Neural progenitor cell (in vitro differentiated cells): ENCODE results near the gene ASTN2. TPM values are rescaled to one million over a fixed set of nuclear protein-coding genes. Genes with fewer than 3 reads are reported as not detected.

Experiments
- DNase-seq: peaks from one replicate; pipeline ENCODE4 v3.0.0-alpha.2; 2016; ENCODE audit warnings: low spot score
- H2AFZ ChIP-seq: fragments of 200-600 bp; sonication (generic); replicated peaks from 2 replicates; pipeline ENCODE4 v1.6.1; 2016; ENCODE audit warnings: antibody characterized with exemption
- H3F3A ChIP-seq: fragments of 200-600 bp; sonication (generic); 2 replicates; pipeline ENCODE4 v1.6.1; 2016; ENCODE audit warnings: antibody characterized with exemption, low read depth
- H3K27ac ChIP-seq: fragments of 200-600 bp; sonication (generic); 2 replicates; pipeline ENCODE4 v1.5.1; 2016; ENCODE audit warnings: mild to moderate bottlenecking
- H3K27me3 ChIP-seq: fragments of 200-600 bp; sonication (generic); 2 replicates; pipeline ENCODE4 v1.6.1; 2016; ENCODE audit warnings: mild to moderate bottlenecking, moderate library complexity
- H3K36me3 ChIP-seq: fragments of 200-600 bp; sonication (generic); 2 replicates; pipeline ENCODE4 v1.5.1; 2016
- H3K4me1 ChIP-seq: fragments of 200-600 bp; sonication (generic); 2 replicates; pipeline ENCODE4 v1.6.1; 2016; ENCODE audit warnings: mixed run types
- H3K4me2 ChIP-seq: fragments of 200-600 bp; sonication (generic); 2 replicates; pipeline ENCODE4 v1.6.1; 2016
- H3K4me3 ChIP-seq: fragments of 200-600 bp; sonication (generic); 2 replicates; pipeline ENCODE4 v1.5.1; 2016
- H3K79me2 ChIP-seq: fragments of 200-600 bp; sonication (generic); 2 replicates; pipeline ENCODE4 v1.6.1; 2016; ENCODE audit warnings: low read depth
- H3K9ac ChIP-seq: fragments of 200-600 bp; sonication (generic); 2 replicates; pipeline ENCODE4 v1.6.1; 2016
- H3K9me3 ChIP-seq: fragments of 200-600 bp; sonication (generic); 2 replicates; pipeline ENCODE4 v1.5.1; 2016; ENCODE audit warnings: low read depth
- H4K20me1 ChIP-seq: fragments of 200-600 bp; sonication (generic); 2 replicates; pipeline ENCODE4 v1.6.1; 2016; ENCODE audit warnings: low read depth
- H3K27ac Mint-ChIP-seq: 3 replicates; pipeline ENCODE4 v1.8.0; 2021; ENCODE audit warnings: mixed read lengths
- H3K27me3 Mint-ChIP-seq: 2 replicates; pipeline ENCODE4 v1.8.0; 2022; ENCODE audit warnings: low read depth, mild to moderate bottlenecking, inconsistent platforms, moderate library complexity, mixed read lengths; ENCODE audit not compliant: insufficient read depth
- H3K36me3 Mint-ChIP-seq: 3 replicates; pipeline ENCODE4 v1.8.0; 2021; ENCODE audit warnings: mixed read lengths
- H3K4me1 Mint-ChIP-seq: 3 replicates; pipeline ENCODE4 v1.8.0; 2021; ENCODE audit warnings: mixed read lengths
- H3K4me3 Mint-ChIP-seq: 3 replicates; pipeline ENCODE4 v1.8.0; 2021; ENCODE audit warnings: mild to moderate bottlenecking, moderate library complexity, mixed read lengths
- H3K9me3 Mint-ChIP-seq: 3 replicates; pipeline ENCODE4 v1.8.0; 2020; ENCODE audit warnings: mixed read lengths
- EZH2 ChIP-seq: fragments of 200-600 bp; sonication (generic); IDR thresholded peaks from 2 replicates; pipeline ENCODE4 v1.6.1; 2017; ENCODE audit warnings: antibody characterized with exemption, mild to moderate bottlenecking, moderate library complexity
- EZH2phosphoT487 ChIP-seq: fragments of 200-600 bp; sonication (generic); IDR thresholded peaks from 2 replicates; pipeline ENCODE4 v1.6.1; 2017; ENCODE audit warnings: antibody characterized with exemption
- total RNA-seq: library from RNA; depleted of rRNA; stranded (reverse); fragments of >200 nt; gene quantifications from 2 replicates; pipeline ENCODE4 v1.2.3, GENCODE V29; 2015; ENCODE audit warnings: low replicate concordance
- TF ChIP-seq, protein P1 (sequence below): fragments of 200-600 bp; sonication (generic); IDR thresholded peaks from 2 replicates; pipeline ENCODE4 v1.5.1; 2017; ENCODE audit warnings: antibody characterized with exemption, mild to moderate bottlenecking

Gene ASTN2
- total RNA-seq, 1 donor from 2014 or later = 8.0 TPM

DNA sequence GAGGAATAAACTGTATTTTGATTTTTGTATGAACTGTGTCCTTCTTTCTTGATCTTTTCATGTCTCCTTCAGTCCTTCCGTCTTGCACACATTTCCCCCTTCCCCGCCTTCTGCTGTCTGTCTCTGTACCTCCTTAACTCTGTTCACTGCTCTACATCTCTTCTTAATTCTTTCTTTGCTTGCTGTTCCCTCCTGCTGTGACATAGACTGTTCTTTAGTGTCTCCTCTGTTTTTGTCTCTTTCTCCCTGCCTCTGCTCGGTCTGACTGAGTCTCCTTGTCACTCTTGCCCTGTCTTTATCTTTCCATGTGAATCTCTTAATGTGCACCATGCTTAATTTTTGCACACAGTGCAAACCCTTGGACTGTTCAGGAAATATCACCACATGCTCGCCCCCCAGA, 614.8 kb downstream of the ASTN2 start:
- H3K9me3 Mint-ChIP-seq = no peaks in the 10 kb centered on the region
- no peaks in the 10 kb centered on the region for H3K27me3 ChIP-seq
- no peak overlapping the region for H3K27ac Mint-ChIP-seq
- peaks cover 17% of the 10 kb centered on the region for H3F3A ChIP-seq
- no peak overlapping the region for H2AFZ ChIP-seq
- H3K27me3 Mint-ChIP-seq = peaks cover 2% of the 10 kb centered on the region
- H3K4me1 Mint-ChIP-seq = peaks cover 38% of the 10 kb centered on the region
- DNase-seq = peak; percentile 61
- no peaks in the 10 kb centered on the region for H3K79me2 ChIP-seq
- no peaks in the 10 kb centered on the region for H3K9me3 ChIP-seq
- no peaks in the 10 kb centered on the region for H4K20me1 ChIP-seq
- H3K4me2 ChIP-seq = peak overlapping the region; percentile 55
- peaks cover 2% of the 10 kb centered on the region for H3K36me3 Mint-ChIP-seq
- H3K4me3 ChIP-seq = no peak overlapping the region
- H3K4me1 ChIP-seq = peaks cover 34% of the 10 kb centered on the region
- TF ChIP-seq, protein P1, sequence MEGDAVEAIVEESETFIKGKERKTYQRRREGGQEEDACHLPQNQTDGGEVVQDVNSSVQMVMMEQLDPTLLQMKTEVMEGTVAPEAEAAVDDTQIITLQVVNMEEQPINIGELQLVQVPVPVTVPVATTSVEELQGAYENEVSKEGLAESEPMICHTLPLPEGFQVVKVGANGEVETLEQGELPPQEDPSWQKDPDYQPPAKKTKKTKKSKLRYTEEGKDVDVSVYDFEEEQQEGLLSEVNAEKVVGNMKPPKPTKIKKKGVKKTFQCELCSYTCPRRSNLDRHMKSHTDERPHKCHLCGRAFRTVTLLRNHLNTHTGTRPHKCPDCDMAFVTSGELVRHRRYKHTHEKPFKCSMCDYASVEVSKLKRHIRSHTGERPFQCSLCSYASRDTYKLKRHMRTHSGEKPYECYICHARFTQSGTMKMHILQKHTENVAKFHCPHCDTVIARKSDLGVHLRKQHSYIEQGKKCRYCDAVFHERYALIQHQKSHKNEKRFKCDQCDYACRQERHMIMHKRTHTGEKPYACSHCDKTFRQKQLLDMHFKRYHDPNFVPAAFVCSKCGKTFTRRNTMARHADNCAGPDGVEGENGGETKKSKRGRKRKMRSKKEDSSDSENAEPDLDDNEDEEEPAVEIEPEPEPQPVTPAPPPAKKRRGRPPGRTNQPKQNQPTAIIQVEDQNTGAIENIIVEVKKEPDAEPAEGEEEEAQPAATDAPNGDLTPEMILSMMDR = no peak
- TF ChIP-seq EZH2phosphoT487 = no peak
- TF ChIP-seq EZH2 = no peak
- no peaks in the 10 kb centered on the region for H3K36me3 ChIP-seq
- H3K4me3 Mint-ChIP-seq = no peak overlapping the region
- H3K9ac ChIP-seq = no peak overlapping the region
- H3K27ac ChIP-seq = no peak overlapping the region

DNA sequence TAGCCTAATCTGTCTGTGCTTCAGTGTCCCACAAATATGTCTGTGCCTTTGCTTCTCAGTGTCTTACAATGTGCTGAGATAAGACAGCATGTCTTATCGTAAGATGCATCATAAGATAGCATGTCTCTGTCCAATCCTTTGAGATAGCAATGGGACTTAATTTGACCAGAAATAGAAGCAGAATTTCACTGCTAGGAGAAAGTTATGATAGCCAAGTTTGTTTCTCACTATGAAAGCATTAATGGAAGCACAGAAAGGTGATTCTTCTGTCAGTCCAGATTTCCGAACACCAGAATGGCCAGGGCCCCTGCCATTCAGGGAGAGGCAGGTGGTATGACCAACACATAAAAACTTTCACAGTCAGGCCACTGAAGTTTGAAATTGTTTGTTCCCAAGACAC, 616.3 kb downstream of the ASTN2 start:
- TF ChIP-seq EZH2phosphoT487 = no peak
- TF ChIP-seq, protein P1 = no peak
- no peak for TF ChIP-seq EZH2

DNA sequence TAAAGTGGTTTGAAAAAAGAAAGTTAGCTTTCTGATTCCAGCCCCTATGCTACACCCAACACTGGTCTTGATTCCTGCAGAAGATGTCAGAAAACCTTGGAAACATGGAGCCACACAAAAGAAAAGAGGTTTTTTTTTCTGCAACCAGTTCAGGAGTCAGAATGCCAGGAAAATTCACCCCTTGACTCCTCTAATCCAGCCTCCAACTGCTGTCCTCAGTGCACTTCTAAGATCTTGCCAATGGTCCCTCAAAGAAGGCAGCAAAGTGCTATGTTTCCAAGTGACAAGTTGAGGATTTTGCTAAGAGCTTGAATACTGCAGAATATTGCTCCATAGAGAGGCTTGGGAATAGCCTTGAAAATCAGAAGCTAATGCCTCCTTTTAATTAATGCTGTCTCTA, 617.6 kb downstream of the ASTN2 start:
- Histone ChIP-seq H4K20me1 (peaks cover 4% of the 10 kb centered on the region), H3K9me3 (no peaks in the 10 kb centered on the region), H3K4me2 (no peak overlapping the region), H3K79me2 (no peaks in the 10 kb centered on the region), H2AFZ (no peak overlapping the region), H3K36me3 (no peaks in the 10 kb centered on the region), H3F3A (peaks cover 23% of the 10 kb centered on the region), H3K27me3 (no peaks in the 10 kb centered on the region), H3K9ac (no peak overlapping the region), H3K4me1 (peaks cover 40% of the 10 kb centered on the region), H3K4me3 (no peak overlapping the region), H3K27ac (no peak overlapping the region)
- Mint-ChIP-seq H3K9me3 (no peaks in the 10 kb centered on the region), H3K27me3 (peaks cover 2% of the 10 kb centered on the region), H3K4me3 (no peak overlapping the region), H3K27ac (no peak overlapping the region), H3K4me1 (peaks cover 44% of the 10 kb centered on the region), H3K36me3 (peaks cover 2% of the 10 kb centered on the region)
- DNase-seq = no peak
- TF ChIP-seq EZH2 (no peak), EZH2phosphoT487 (no peak)
- TF ChIP-seq, protein P1 = no peak

More for the DNA sequence above, 616.3 kb downstream of the ASTN2 start:
- Histone ChIP-seq H3K9me3 (no peaks in the 10 kb centered on the region), H3K9ac (no peak overlapping the region), H3K79me2 (no peaks in the 10 kb centered on the region), H3K4me3 (no peak overlapping the region), H3F3A (peaks cover 17% of the 10 kb centered on the region), H3K4me2 (no peak overlapping the region), H3K27me3 (no peaks in the 10 kb centered on the region), H3K4me1 (peaks cover 34% of the 10 kb centered on the region), H4K20me1 (no peaks in the 10 kb centered on the region), H3K36me3 (no peaks in the 10 kb centered on the region), H3K27ac (no peak overlapping the region), H2AFZ (no peak overlapping the region)
- H3K9me3 Mint-ChIP-seq = no peaks in the 10 kb centered on the region
- peaks cover 2% of the 10 kb centered on the region for H3K27me3 Mint-ChIP-seq
- H3K36me3 Mint-ChIP-seq = peaks cover 2% of the 10 kb centered on the region
- no peak for DNase-seq
- H3K4me3 Mint-ChIP-seq = no peak overlapping the region
- H3K4me1 Mint-ChIP-seq = peaks cover 38% of the 10 kb centered on the region
- H3K27ac Mint-ChIP-seq = no peak overlapping the region
